Hepatocyte (in vitro differentiated cells): Measurements from ENCODE around the gene WDR18.

Experiments
- CTCF ChIP-seq: fragments of 200-600 bp; sonication (generic); IDR thresholded peaks from 2 replicates; pipeline ENCODE4 v1.5.1; 2016; ENCODE audit warnings: antibody characterized with exemption, mild to moderate bottlenecking; ENCODE audit not compliant: poor library complexity
- EZH2 ChIP-seq: fragments of 200-600 bp; sonication (generic); IDR thresholded peaks from 2 replicates; pipeline ENCODE4 v1.6.1; 2016; ENCODE audit warnings: antibody characterized with exemption, mild to moderate bottlenecking, borderline replicate concordance
- EZH2phosphoT487 ChIP-seq: fragments of 200-600 bp; sonication (generic); IDR thresholded peaks from one replicate; pipeline ENCODE4 v1.6.1; 2018; ENCODE audit warnings: antibody characterized with exemption, mild to moderate bottlenecking, low read depth, moderate library complexity; ENCODE audit not compliant: unreplicated experiment, severe bottlenecking

GRCh38 chr19:960020-960419 is 24.1 kb upstream of the WDR18 start:
- TF ChIP-seq CTCF (peak; percentile 9), EZH2 (no peak), EZH2phosphoT487 (no peak)
